A375 (cell line): Measurements from ENCODE around the gene GJB3. TPM values are rescaled to one million over a fixed set of nuclear protein-coding genes. Genes with fewer than 3 reads are reported as not detected.

Experiments used
- total RNA-seq: library from RNA; depleted of rRNA; stranded (reverse); fragments of >200 nt; shearing (Covaris generic); gene quantifications from 2 replicates; pipeline ENCODE4 v1.2.3, GENCODE V29; 2014; rRNA removed

GJB3 gene
- 11.8 and 13.5 TPM in 2 replicates for total RNA-seq

GRCh38 chr1:34781071-34781843 is at the start of gene GJB3:
Gene GJB3 (plus strand): TSS chr1:34781214. CDS start chr1:34784763, 3,549 bp downstream.

GRCh38 chr1:34754964-34755637 is 25.9 kb upstream of the GJB3 start, which contains the start of gene GJB5:
Gene GJB5 (plus strand): TSS chr1:34755047. CDS start chr1:34757331, 2,284 bp downstream.

GRCh38 chr1:34759503-34760357 is 21.3 kb upstream of the GJB3 start, which contains the start of gene GJB4:
Gene GJB4 (plus strand): TSS chr1:34759740. CDS start chr1:34761255, 1,515 bp downstream.

GRCh38 chr1:34792868-34793727 is 12.1 kb downstream of the GJB3 start, which contains the start of gene GJA4:
Gene GJA4 (plus strand): TSS chr1:34792999. CDS start chr1:34794214, 1,215 bp downstream.

Other genes with a start within 250 kb of the GJB3 start
- gene GJB5, start 26.2 kb upstream of the GJB3 start, total RNA-seq, result not detected in 2 replicates
- gene GJB4, start 21.5 kb upstream of the GJB3 start, total RNA-seq, result 0.05 and 0.53 TPM in 2 replicates
- gene GJA4, start 11.8 kb downstream of the GJB3 start, total RNA-seq, result not detected in 2 replicates
- 39.0 TPM in 2 replicates for gene SMIM12, start 78.5 kb downstream of the GJB3 start, total RNA-seq
- gene DLGAP3, start 148.4 kb downstream of the GJB3 start, total RNA-seq, result 0.04 and 0.16 TPM in 2 replicates
- gene TMEM35B, start 204.1 kb downstream of the GJB3 start, total RNA-seq, result 9.9 and 10.9 TPM in 2 replicates